Measurements from ENCODE around the gene RPL19.

Gene RPL19

DNA sequence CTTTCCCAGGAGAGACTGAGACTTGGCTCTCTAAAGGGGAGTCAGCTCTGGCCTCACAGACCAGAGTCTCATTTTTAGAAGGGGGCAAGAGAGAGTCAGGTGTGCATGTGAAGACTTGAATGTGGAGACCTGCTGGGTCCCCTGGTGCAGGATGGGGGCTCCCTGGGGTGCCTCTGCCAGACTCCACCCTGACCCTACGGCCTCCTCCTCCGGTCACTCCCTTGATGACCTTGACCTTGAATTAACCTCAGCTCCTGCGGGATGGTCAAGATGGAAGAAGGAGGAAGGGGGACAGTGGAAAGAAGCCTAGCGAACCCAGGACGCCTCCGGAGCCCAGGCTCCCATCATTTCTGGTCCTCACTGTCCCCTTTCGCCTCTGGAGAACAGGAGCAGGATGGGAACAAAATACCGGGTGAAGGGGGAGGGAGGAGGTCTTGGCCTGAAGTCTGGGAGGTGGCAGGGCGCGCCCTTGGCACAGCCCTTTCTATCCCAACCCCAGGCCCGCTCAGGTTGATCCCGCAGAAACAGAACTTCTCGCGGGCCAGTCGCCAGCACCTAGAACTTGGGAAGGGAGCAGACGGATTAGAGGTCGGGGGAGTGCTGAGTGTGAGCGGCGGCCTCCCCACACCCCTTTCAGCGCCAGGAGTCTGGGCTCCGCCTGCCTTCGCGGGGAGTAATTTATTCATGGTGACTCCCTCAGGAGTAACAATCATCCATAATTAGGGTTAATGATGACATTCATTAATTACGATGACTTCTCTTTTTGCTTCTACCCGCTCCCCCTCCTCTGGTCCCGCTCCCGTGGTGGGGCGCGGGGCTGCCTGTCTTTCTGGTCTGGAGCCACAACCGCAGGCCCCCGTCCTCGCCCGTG is 24.1 kb downstream of the RPL19 start:
- DNase-seq (ENCODE audit: low spot score) = no peak

GRCh38 chr17:39224778-39225307 is 24.8 kb downstream of the RPL19 start:
- DNase-seq (ENCODE audit: low spot score) = no peak

DNA sequence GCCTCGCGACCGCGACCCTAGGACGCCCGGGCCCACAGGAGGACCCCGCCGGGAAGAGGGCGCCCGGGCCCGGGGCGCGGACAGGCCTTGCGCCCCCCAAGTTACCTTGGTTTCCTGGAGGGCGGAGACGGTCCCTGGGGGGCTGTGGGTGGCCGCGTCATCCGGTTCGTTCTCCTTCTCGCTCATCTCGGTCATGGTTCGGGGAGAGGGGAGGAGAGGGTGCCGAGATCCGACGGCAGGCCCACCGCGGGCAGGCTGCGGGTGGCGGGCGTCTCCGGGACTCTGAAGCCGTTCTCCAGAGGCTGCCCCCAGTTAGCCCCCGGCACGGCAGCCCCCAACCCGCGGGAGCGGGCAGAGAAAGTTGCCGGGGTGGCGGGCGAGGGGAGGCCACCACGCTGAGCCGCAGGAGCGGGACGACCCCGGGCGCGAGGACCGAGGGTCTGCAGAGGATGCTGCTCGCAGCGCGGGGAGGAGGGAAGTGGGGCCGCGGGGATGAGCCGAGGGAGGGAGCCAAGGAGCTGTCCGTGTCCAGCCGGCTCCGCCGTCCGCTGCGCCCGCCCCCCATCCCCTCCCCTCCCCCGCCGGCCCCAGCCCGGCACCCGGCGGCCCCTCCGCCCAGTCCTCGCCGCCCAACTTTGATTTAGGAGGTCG is 25.4 kb downstream of the RPL19 start, which contains the start of gene STAC2:
Gene STAC2, minus strand, starts transcription at position 638 of the 651 bp plus-strand sequence. Its CDS starts 443 bp downstream, at position 195.
- DNase-seq (ENCODE audit: low spot score) = no peak

DNA sequence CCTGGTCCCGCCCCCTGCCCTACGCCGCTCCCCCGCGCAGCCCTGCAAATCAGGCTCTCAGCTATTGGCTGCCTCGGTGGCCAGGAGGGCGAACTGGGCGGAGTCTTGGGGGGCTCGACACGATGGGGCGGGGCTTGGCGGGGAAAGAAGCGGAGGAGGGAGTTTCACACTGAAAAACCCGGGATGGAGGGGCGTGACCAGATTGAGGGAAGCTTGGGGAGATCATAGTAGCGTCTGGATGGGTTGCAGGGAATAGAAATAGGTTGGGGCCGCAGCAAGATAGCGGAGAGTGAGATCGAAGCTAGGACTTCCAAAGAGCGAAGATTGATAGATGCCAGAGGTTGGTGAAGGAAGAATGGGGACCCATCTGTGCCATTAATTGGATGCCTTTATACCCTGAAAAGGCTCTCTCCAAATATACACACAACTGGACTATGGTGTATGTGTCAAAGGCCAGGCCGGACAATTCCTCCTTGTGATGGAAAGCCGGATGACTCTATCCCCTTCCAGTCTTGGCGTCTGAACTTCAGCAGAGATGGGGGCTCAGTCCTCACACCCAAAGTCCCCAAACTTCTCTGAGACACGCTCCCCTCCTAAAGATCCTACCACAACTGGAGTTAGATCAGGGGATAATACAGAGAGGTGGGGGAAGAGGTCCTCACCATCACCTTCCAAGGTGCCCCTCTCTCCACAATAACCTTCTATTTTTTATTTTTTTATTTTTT is 26.0 kb downstream of the RPL19 start:
- DNase-seq (ENCODE audit: low spot score) = peak; percentile 80

DNA sequence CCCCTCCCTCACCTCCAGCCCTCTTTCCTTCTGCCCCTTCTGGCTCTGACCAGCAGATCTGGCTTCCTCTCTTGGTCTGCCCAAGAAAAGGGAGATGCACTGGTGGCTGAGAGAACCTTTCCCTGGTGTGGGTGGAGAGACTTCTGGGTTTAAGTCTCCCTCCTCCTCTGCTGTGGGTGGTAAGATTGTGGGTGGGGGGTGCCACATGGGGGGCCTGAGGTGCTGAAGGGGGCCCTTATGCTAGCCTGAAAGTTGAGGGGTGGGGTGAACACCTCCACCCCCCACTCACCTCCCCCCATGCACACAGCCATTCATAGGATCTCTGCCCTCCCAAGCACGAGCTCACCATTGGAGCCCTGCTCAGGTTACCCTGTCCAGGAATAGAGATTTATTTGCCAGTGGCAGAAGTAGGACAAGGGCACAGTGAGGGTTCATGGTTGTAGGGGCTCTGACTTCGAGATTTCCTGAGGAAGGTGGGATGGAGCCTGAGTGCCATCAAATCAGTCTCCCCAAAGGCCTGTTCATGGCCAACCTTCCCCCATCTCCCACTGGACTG is 27.4 kb downstream of the RPL19 start:
- DNase-seq (ENCODE audit: low spot score) = no peak

DNA sequence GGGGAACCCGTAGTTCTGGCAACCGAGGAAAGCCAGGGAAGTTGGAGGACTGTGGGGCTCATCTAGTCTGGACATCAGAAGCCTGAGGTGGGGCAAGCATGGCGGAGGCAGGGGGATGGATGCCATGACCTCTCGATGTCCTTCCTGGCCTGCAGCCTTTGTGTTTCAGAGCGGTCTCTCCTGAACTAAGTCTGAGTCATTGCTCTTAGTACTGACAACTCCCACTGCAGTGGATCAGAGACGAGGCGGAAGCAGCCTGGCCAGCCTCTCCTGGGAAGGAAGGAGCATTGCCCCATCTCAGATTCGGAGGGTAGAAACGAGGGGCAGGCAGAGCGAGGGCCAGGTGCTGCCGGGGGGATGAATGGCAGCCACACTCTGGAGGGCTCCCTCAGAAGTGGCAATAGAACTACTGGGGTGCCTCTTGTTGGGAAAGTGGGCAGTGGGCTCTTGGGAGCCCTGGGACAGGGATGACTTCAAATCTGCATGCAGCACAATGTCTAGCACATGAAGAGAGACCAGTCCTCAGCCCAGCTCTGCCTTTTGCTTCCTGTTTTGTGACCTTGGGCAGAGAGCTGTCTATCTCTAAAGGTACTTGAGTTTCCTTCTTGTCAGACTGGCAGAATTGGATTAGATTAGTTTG is 29.3 kb downstream of the RPL19 start:
- peak; percentile 78 for DNase-seq (ENCODE audit: low spot score)

- DNase-seq (ENCODE audit: low spot score) = no peak
Observed at GRCh38 chr17:39230361-39230760, 30.3 kb downstream of the RPL19 start.

DNA sequence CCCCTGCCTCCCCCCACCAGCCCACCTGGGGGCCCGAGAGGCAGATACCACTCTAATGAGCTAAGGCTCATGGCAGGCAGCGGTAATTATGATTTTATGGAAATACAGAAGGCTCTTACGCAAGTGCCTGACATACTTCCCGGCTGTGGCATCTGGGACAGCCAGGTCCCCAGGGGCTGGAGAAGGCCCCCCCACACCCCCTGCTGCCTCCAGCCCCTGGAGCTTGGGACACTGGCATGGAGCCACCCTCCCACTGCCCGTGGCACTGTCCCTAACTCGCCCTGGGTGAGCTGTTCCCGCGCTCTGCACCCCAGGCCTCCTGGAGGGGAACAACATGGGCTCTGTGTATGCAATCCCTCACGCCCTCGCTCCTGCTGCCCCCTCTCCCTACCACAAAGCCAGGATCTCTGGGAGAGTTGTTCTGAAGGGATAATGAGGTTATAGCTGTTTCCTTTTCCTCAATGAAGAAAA is 31.0 kb downstream of the RPL19 start:
- DNase-seq (ENCODE audit: low spot score) = no peak

DNA sequence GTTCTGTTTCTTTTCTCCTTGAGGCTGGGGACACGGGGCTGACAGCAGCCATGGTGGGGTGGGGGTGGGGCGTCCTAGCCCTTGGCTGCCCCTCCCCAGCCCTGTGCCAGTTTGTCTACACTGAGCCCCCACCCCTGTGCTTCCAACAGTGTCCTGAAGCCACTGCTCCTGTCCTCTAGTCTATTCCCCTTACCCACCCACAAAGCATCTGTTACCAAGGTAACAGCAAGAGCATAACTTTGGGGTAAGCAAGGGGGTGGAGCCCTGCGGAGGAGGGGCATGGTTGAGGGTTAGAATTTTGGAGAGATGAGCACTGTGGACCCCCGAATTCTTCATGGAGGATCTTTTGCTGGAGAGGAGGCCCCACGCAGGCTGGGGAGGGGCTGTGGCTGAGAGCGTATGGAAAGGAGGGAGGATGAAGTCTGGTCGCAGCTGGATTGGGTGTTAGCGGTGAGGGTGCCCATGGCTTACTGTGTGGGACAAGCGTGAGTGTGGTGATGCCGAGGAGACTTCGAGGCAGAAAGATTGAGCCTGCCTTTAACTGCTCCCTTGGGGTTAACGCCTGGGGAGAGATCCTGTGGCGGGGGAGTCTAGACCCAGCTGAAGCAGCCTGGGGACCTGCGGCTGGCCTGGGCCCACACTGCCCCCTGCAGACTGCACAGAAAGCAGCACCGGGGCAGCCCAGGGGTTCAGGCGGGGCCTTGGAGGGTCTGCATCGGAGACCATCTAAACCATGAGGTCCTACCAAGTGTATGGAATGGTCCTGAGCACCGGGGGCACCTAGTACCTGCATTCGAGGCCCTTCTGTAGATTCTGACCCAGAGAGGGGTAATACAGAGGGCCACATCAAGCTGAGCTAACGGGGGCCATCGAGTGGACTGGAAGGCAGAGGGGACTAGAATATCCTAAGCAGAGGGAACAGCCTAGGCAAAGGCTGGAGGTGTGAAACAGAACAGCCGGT is 31.8 kb downstream of the RPL19 start:
- peak; percentile 90 for DNase-seq (ENCODE audit: low spot score)

DNA sequence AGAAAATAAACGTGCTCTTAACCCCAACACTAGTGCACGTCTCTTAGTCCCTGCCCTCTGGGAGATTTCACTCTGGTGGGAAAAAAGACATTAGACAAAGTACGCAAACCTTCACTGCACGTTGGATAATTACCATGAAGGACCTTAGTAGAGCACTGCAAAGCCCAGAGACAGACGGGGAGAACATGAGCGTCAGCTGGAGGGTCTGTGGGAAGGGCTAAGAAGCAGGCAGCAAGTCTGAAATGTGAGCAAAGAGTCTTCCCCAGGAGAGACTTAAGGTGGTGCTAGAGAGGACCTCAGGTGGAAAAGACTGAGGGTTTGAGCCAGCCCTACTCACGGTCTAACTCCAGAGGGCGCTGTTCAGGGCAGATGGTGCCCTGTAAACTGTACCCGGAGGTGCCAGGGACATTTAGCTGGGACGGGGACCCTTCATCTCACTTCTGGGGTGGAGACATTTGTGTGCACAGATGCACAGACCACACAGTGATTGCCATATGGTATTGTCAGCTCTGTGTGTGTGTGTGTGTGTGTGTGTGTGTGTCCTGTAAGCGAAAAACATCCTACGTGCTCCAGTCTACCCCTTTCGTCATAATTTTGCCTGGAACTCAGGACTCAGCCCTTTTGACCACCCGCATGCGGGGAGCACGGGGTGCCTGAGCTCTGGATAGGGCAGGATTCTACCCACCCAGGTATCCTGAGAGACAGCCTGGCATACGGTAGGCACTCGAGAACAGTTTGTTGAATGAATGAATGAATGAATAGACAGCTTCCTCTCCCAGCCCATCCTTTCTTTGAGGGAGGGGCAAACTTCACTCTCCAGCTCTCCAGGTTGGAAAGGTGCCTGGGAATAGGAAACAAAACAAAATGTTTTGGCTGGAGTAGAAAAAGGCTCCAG is 35.7 kb downstream of the RPL19 start:
- DNase-seq (ENCODE audit: low spot score) = peak; percentile 61

DNA sequence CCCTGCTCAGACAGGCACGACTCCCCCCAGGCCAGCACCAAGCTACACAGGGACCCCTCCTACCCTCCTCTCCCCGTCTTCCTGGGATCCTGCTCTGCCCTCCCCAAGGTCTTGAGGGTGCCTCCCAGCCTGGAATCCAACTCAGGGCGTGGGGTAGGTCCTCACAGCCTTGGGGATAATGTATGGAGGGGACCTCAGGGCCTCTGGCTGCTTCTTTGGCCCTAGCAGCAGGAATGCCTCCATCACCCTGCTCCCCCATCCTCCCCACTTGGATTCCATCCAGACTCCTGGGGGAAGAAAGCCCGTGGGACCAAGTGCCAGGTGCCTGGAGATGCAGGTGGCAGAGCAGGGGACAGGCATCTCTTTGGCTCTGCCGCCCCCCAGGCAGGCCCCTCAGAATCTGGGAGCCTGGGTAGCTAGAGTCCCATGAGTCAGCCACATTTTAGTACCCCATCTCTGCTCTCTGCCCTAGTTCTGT is 36.4 kb downstream of the RPL19 start:
- no peak for DNase-seq (ENCODE audit: low spot score)

- DNase-seq (ENCODE audit: low spot score) = no peak
Observed at GRCh38 chr17:39236981-39237441, 36.9 kb downstream of the RPL19 start.

- no peak for DNase-seq (ENCODE audit: low spot score)
Observed at GRCh38 chr17:39237586-39237985, 37.5 kb downstream of the RPL19 start.

GRCh38 chr17:39238311-39238972 is 38.4 kb downstream of the RPL19 start:
- DNase-seq (ENCODE audit: low spot score) = no peak

- DNase-seq (ENCODE audit: low spot score) = no peak
Observed at GRCh38 chr17:39239640-39240314, 39.7 kb downstream of the RPL19 start.

DNA sequence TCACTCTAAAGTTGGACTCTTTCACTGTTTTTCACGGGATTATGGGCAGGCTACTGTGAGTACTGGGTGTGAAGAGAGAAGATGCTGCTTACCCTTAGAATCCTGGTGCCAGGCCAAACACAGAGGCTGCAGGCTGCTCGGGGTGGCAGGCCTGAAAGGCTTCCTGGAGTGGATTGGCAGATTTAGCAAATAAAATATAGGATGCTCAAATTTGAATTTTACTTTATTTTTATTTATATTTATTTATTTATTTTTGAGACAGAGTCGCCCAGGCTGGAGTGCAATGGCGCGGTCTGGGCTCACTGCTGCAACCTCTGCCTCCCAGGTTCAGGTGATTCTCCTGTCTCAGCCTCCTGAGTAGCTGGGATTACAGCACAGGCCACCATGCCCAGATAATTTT is 40.5 kb downstream of the RPL19 start:
- no peak for DNase-seq (ENCODE audit: low spot score)

DNA sequence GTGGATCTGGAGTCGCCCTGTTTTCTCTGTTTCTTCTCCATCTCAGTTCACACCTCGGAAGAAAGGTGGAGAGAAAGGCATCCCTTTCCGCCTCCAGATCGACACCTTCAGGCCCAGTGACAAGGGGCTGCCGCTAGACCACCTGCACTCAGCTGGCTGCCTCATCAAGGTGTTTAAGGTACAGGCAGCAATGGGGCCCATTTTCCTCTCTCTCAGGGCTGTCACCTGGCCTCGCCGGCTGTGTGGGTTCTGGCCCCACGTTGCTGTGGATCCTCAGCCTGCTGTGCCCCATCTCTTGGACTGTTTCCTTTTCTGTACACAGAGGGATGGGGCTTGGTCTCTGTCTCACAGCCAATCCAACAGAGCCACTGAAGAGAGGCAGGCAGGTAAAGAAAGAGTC is 43.1 kb downstream of the RPL19 start:
- no peak for DNase-seq (ENCODE audit: low spot score)
